ENCODE results near the gene DOCK8.

DNA sequence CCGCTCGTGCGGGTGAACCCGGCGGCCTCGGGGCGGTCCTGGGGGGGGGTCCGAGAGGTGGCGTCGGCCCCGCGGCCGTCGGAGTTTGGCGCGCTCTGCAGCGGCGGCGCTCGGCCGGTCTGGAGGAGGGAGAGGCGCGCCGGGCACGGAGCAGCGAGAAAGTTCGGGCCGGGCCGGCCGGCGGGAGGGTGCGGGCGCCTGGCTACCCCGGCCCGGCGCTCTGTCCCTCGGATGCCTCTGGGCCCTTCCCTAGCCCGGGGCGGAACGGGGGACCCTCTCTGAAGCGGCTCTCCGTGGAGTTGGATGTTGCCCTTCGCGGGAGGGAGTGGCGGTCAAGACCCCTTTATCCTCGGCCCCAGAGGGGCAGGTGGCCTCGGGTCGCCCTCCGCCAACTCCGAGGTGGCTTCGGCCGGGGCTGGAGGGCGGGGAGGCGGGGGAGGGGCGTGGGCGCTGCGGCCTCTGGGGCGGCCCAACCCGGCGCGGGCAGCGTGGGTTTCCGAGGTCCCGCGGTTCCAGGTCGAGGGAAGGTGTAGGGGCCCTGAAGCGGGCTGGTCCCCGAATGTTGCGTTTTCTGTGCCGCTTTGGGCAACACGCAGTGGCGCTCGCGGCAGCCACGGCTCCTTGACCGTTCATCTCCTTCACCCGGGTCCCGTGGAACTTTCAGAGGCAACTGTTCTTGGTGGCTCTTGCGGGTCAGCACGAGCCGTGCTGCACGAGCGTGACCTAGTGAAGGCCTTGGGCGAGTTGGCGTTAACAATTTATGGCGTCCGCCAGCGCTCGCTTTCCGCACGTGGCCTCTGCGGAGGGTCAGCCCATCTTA, 290.5 kb downstream of the DOCK8 start:
- TF ChIP-seq CTCF (IDR thresholded peaks at IDR 0.05) (no peak), CBX8 (IDR thresholded peaks at IDR 0.05) (no peak), MYC (IDR thresholded peaks at IDR 0.05; ENCODE audit: borderline replicate concordance, low read length) (no peak), KDM5A (IDR thresholded peaks at IDR 0.05) (no peak), SMC3 (IDR thresholded peaks at IDR 0.05) (peak; percentile 6; the same call in 1 of the 3 replicates), EP300 (IDR thresholded peaks at IDR 0.05) (no peak), BHLHE40 (IDR thresholded peaks at IDR 0.05; ENCODE audit: low read depth, low read length) (no peak), JUN (IDR thresholded peaks at IDR 0.05) (no peak), ESRRA (IDR thresholded peaks at IDR 0.05; ENCODE audit: borderline replicate concordance, low read length) (no peak), CHD4 (IDR thresholded peaks at IDR 0.05; ENCODE audit: borderline replicate concordance) (no peak)
- TF ChIP-seq, protein P1, sequence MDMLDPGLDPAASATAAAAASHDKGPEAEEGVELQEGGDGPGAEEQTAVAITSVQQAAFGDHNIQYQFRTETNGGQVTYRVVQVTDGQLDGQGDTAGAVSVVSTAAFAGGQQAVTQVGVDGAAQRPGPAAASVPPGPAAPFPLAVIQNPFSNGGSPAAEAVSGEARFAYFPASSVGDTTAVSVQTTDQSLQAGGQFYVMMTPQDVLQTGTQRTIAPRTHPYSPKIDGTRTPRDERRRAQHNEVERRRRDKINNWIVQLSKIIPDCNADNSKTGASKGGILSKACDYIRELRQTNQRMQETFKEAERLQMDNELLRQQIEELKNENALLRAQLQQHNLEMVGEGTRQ (IDR thresholded peaks at IDR 0.05) = no peak
